Stimulated activated CD4-positive, alpha-beta T cell treated with anti-CD3 and anti-CD28 coated beads, Interleukin-12 subunit alpha, Interleukin-12 subunit beta, amount 100 ng/mL, for 4 hours (primary cell): Measurements from ENCODE around the gene SDC3.
"Not testable (repeated sequence)": the region's sequence is repeated elsewhere in the genome, so short reads cannot be mapped to it uniquely, and the experiment has no call there.

Experiments
- DNase-seq: peaks from one replicate; pipeline ENCODE4 v3.0.0-alpha.2; 2020

Gene SDC3

GRCh38 chr1:30872033-30872947 is 36.3 kb downstream of the SDC3 start:
- DNase-seq, result no peak

DNA sequence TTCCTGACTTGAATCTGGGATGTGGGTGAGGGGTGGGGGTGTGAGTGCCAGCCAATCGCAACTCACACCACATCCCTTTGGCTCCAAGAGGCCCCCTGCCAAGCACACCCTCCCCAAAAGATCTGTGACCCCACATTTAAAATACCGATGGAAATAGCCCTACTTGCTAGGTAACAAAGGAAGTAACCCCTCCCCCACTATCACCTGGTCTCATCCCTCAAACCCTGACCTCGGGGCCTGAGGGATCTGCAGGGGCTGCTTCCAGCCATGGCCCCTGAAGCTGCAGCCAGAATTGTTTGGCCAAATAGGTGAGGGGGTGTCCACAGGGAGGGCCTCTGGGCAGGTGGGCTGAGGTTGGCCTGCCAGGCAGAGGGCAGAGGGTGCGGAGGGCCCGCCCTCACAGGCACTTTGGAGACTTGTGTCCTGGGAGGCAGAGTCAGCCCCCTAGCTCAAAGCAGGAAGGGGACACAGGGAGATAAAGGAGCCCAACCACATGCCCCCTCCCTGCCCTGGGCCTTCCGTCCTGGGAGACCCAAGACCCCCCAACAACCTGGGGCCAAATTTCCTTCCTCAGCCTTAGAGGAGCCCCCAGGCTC is 37.2 kb downstream of the SDC3 start:
- no peak for DNase-seq

DNA sequence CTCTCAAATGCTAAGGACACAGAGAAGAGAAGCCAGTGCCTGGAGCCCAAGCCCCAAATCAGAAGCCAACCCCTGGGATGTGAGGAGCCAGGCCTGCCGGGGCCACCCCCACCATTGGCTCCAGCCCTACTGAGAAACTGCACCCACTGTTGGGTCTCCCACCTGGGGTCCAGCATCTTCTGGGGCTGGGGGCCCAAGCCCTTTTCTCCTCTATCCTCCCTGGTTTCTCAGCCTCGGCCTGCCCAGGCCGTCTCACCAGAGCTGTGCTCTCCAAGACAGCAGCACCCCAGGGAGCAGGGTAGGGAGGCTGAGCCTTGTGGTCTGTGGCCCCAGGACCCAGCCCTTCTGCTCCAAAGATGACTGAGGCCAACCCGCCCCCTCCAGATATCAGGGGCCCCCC is 37.9 kb downstream of the SDC3 start:
- DNase-seq, result no peak

- no peak for DNase-seq
Observed at GRCh38 chr1:30870035-30870434, 38.5 kb downstream of the SDC3 start.

DNA sequence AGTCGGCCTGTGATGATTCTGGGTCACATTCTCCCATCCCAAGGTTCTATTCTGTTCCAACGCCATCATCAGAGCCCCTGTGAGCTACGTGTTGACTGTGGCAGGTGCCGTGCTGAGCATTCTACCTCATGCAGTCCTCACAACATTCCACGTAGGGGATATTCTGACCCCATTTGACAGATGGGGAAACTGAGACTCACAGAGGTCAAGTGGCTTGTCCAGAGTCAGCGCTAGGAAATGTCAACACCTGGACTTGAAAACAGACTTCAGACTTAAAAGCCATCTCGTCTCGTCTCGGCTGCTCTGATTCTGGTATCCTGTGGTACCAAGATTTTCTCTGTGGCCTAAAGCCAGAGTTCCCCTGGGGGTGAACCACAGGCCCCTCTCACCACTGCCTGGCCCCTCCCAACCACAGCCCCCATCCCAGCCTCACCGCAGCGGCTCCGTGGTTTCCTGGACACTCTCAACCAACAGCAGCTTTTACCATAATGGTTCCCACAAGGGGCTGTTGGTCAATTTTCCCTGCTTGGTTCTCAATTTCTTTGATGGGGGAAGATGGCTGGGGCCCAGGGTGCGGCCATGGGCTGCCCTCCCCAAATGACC is 39.6 kb downstream of the SDC3 start:
- no peak for DNase-seq

DNA sequence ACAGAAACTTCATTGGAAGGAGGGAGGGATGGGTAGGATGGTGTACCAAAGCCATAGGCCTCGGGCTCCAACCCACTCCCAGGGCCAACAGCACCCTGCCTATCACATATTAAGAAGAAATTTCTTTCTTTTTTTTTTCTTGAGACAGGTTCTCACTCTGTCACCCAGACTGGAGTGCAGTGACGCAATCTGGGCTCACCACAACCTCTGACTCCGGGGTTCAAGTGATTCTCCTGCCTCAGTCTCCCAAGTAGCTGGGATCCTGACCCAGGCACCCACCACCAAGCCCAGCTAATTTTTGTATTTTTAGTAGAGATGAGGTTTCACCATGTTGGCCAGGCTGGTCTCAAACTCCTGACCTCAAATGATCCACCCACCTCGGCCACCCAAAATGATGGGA is 40.5 kb downstream of the SDC3 start:
- DNase-seq, result not testable (repeated sequence)

DNA sequence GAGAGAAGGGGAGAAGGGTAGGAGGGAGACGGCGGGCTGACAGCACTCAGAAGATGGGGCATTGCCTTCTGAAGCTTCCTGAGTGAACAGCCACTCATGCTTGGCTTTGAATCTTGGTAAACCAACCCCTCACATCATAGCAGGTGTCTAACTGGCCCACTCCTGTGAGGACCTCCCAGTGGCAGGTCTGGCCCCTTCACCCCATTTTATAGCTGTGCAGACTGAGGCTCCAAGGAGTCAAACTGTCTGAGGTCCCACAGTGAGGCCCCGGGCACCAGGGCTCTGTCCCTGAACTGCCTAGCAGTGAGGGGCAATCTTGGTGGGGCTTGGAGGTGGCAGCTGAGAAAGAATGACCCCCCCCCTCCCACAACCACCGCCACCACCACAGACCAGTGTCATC is 41.0 kb downstream of the SDC3 start:
- DNase-seq, result no peak

GRCh38 chr1:30866594-30866993 is 42.0 kb downstream of the SDC3 start:
- no peak for DNase-seq

DNA sequence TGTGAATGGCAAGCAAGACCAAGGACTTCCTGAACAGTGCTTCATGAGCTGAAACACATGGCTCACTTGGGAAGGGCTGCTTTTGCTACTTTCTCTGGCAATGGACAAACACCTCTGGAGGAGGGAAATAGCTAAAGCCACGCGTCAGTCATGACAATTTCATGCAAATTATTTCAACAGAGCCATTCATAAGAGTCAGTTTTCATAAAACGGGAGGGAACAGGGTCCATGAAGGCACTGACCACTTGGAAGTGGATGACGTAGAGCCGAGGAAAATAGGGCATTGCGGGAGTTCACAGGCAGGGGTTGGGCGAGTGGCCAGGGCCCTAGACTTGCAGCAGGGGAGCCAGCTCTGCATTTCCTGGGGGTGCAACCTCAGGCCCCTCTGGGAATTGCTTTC is 43.9 kb downstream of the SDC3 start:
- DNase-seq, result no peak

GRCh38 chr1:30863858-30864604 is 44.5 kb downstream of the SDC3 start:
- DNase-seq, result no peak

- DNase-seq, result no peak
Observed at GRCh38 chr1:30860320-30860652, 48.3 kb downstream of the SDC3 start.

GRCh38 chr1:30857964-30858363 is 50.6 kb downstream of the SDC3 start:
- DNase-seq, result no peak

- no peak for DNase-seq
Observed at GRCh38 chr1:30857062-30857461, 51.5 kb downstream of the SDC3 start.

DNA sequence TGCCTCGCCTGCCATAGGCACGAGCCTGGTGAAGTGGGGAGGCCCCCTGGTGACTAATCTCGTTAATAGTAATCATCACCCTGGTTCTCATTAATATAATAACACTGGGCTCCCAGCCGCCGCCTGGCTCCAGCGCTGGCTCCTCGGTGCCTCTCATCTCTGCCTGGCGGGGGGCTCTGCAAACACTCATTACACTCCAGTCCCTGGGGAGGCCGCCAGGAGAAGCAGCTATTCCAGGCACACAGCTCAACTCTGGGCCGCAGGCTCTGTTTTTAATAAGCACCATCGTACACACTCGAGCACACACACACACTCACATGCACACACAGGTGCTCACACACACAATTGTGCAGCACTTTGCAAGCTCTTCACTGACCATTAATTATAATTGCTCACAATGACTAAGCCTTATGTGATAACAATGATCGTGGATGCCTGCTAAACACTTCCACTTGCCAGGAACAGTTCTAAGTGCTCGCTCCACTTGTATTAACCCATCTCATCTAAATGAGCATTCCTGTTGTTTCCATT is 52.2 kb downstream of the SDC3 start:
- no peak for DNase-seq

GRCh38 chr1:30855686-30856259 is 52.8 kb downstream of the SDC3 start:
- DNase-seq, result no peak

DNA sequence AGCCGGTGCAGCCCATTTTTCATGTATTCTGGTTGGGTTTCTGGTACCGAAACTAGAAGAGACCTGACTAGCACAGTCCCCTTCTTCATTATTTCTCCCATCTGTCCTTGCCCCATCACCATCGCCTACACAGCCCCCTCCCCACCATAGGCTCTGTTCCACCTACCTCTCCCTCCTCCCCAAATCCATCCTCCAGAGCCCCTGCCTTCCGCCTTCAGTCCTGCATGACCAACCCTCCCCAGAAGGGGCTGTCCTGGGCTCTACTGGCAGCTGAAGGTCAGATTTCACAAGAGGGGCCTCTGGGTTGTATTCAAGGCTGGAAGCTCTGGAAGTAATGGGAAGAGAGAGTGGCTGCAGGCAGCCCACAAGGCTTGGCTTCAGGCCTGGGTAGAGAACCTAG is 55.2 kb downstream of the SDC3 start:
- no peak for DNase-seq

DNA sequence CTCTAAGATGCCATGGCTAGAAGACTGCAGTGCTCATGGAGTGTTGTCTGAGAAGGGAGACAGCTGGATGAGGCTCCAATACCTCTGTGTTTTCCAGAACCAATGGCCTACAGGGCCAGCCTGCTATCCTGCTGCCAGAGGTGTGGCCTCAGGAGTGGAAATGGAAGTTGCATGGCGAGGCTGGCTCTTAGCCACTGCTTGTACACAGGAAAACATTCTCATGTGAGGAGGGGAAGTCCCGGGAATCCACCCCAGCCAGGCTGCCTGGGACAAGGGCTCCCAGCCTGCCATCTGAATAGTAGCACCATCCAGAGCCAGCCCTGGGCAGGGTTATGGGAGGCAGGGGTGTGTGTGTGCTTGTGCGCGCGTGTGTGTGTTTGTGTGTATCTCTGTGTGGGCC is 56.5 kb downstream of the SDC3 start:
- DNase-seq, result no peak

DNA sequence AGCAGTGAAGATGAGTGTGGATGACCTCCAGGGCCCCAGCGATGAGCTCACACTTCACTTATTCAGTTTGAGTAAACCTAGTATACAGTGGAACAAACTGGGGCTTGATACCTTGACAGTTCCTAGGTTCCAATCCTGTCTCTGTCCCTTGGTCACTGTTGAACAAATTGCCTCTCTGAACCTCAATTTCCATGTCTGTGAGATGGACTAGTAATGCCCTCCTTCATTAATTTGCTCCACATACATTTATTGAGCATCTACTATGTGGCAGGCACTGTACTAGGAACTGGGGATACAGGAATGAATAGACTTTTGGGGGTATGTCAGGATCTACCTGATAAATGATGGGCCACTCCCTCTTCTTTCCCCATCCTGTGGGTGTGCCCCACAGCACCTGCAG is 57.3 kb downstream of the SDC3 start:
- DNase-seq, result no peak

DNA sequence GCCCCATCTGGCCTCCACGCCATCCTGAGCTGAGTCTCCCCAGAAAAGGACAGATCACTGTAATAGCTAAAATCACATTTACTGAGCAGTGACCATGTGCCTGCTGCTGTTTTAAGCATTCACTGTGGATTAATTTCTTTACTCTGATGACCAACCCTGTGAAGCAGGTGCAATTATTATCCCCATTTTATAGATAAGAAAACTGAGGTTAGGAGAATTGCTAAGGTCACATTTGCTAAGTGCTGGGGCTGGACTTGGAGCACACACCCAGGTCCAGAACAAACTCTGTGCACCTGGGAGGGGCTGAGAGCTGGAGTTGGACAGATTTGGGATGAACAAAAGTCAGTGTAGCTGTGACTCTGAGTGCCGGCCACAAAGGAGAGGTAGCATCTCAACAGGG is 58.0 kb downstream of the SDC3 start:
- DNase-seq, result no peak

DNA sequence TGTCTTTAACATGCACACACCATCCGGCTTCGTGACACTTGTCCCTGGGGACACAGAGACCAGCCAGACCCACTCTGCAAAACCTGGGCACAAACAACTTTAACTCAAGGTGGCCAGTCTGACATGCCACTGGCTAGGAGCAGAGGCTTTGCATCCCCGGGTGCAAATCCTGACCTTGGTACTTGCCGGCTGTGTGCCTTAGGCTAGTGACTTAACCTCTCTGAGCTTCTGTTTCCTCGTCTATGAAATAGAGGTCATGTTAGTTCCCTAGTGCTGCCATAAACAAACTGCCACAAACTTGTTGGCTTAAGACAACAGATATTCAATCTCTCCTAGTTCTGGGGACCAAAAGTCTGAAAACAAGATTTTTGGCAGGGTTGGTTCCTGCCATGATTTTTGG is 60.4 kb downstream of the SDC3 start:
- DNase-seq, result no peak

DNA sequence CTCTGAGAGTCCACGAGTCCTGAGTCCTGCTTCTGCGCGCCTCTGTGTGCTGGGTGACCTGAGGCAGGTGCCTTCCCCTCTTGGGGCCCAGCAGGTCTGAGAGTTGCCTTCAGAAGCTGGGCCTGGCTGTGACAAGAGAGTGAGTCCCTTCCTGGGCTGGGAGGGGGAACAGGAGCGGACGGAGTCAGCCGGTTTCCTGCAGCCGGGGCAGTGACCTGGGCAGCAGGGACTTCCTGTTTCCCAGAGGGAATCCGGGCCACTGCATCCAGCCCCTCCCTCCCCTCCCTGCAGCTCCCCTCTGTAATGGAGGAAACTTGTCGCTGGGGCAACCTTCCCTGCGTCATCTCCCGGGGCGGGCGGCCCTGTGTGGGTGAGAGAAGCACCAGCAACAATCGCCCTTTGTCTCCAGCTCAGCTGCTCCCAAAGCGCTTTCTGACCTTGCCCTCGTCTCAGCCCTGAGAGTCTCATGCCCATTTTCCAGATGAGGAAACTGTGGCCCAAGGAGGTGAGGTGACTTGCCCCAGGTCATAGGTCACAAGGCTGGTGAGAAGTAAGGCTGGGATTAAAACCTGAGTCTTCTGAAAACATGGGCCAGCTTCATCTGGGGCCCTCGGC is 61.1 kb downstream of the SDC3 start:
- no peak for DNase-seq

DNA sequence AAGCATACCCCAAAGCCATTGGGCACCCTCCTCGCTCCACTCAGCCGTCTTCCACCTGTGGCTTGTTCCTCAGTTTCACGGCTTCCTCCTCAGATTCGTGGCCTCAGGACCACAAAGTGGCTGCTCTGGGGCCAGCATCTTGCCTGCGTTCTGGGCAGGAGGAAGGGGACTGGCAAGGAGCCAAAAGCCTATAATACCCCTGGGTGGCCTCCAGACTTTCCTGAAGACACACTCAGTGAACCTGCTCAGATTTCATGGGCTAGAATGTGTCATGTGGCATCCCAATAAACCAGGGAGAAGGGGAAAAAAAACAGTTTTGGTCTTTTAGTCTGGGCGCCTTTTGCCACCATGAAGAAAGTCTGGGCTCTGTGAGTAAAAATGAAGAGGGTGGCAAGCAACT is 62.0 kb downstream of the SDC3 start:
- DNase-seq, result no peak

DNA sequence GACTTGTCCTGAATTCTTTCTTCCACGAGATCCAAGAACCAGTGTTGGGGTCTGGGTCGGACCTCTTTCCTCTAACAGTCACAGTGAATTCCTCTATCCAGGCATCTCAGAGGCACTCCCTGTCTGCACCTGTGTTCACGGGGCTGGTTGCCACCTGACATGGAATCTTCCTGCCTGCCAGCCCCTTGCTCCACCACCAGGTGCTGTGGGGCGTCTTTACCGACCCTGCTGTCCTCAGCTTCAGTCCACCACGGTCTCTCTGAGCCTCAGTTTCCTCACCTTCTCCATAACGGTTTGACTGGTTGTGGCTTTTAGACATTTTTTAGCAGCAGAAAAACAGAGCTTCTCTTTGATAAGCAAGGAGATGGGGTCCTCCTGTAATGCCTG is 62.7 kb downstream of the SDC3 start:
- DNase-seq, result no peak
